ENCODE measurements around the gene CTNNA1. TPM values are rescaled to one million over a fixed set of nuclear protein-coding genes. Genes with fewer than 3 reads are reported as not detected.

CTNNA1 gene
- polyA plus RNA-seq, 1 of the 3 experiments (the other 2 are of a cell fraction) = 130 TPM

DNA sequence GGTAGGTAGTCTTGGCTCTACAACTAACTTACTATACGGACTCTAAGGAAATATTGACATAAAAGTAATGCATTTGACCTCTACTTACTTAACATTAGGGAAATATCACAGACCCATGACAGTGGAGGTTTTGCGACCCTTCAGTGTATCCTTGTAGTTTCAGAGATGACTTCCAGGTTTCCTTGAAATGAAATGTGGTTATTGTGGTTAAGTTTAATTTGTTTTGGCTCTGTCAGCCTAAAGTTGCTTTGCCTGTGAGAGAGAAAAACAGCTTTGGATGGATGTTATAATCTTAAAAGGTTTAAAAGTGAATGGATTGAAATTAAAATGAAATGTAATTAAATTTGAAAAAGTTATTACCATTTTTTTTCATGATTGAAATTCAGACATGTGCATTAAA lies 79.0 kb downstream of the CTNNA1 start (continued):
- TF ChIP-seq CTCF (IDR thresholded peaks at IDR 0.05) (no peak), YY1 (IDR thresholded peaks at IDR 0.05; ENCODE audit: low read depth) (no peak), IRF3 (IDR thresholded peaks at IDR 0.05; ENCODE audit: low read depth, low read length) (no peak)

DNA sequence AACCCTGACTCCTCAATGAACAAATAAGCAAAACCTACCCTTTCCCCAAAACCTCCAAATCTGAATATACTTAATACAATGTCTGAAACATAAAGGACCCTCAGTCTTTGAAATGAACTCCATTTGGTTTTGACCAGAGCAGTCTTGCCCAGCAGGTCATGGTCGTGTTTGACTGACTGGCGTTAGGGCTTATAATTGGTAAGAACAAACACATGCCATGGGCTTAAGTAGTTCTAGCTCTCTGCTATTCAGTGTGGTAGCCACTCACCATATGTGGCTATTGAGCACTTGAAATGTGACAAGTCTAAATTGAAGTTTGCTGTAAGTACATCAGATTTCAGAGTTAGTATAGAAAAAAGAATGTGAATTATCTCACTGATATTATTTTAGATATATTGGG lies 79.9 kb downstream of the CTNNA1 start:
- Histone ChIP-seq H3K9me3 (no peaks in the 10 kb centered on the region), H3K36me3 (replicated peaks in 1 of 2; ENCODE audit: control insufficient read depth in 1 of 2, insufficient read depth in 2 of 2, low read length in 1 of 2) (peaks cover 6 to 40% of the 10 kb centered on the region in 2 experiments), H2AFZ (ENCODE audit: low read depth) (no peak overlapping the region), H3K27ac (ENCODE audit: low read depth in 2 of 2, low read length in 1 of 2) (no peak overlapping the region), H4K20me1 (ENCODE audit: insufficient read depth) (peaks cover 74% of the 10 kb centered on the region), H3K4me2 (no peak overlapping the region), H3K4me1 (ENCODE audit: control insufficient read depth in 1 of 2, insufficient read depth in 2 of 2, low read depth in 1 of 2, low read length in 1 of 2) (peaks cover 0 to 8% of the 10 kb centered on the region in 2 experiments; a peak in 2 of 4 replicates), H3K9ac (no peak overlapping the region), H3K9me2 (no peaks in the 10 kb centered on the region), H3F3A (replicated peaks; ENCODE audit: insufficient read depth) (peaks cover 16% of the 10 kb centered on the region), H3K79me2 (ENCODE audit: insufficient read depth) (peaks cover 93% of the 10 kb centered on the region), H3K27me3 (ENCODE audit: insufficient read depth) (no peaks in the 10 kb centered on the region), H3K4me3 (ENCODE audit: low read depth in 2 of 2, low read length in 1 of 2) (no peak overlapping the region)
- no peak for DNase-seq
- no peak for TF ChIP-seq PBX3 (IDR thresholded peaks at IDR 0.05)
- TF ChIP-seq, protein P1, sequence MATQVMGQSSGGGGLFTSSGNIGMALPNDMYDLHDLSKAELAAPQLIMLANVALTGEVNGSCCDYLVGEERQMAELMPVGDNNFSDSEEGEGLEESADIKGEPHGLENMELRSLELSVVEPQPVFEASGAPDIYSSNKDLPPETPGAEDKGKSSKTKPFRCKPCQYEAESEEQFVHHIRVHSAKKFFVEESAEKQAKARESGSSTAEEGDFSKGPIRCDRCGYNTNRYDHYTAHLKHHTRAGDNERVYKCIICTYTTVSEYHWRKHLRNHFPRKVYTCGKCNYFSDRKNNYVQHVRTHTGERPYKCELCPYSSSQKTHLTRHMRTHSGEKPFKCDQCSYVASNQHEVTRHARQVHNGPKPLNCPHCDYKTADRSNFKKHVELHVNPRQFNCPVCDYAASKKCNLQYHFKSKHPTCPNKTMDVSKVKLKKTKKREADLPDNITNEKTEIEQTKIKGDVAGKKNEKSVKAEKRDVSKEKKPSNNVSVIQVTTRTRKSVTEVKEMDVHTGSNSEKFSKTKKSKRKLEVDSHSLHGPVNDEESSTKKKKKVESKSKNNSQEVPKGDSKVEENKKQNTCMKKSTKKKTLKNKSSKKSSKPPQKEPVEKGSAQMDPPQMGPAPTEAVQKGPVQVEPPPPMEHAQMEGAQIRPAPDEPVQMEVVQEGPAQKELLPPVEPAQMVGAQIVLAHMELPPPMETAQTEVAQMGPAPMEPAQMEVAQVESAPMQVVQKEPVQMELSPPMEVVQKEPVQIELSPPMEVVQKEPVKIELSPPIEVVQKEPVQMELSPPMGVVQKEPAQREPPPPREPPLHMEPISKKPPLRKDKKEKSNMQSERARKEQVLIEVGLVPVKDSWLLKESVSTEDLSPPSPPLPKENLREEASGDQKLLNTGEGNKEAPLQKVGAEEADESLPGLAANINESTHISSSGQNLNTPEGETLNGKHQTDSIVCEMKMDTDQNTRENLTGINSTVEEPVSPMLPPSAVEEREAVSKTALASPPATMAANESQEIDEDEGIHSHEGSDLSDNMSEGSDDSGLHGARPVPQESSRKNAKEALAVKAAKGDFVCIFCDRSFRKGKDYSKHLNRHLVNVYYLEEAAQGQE (IDR thresholded peaks at IDR 0.05; ENCODE audit: low read depth, low read length) = no peak
- TF ChIP-seq RXRA (IDR thresholded peaks at IDR 0.05; ENCODE audit: borderline replicate concordance, low read depth) = no peak
- no peak for TF ChIP-seq POLR2AphosphoS5 (IDR thresholded peaks at IDR 0.05; ENCODE audit: low read depth, low read length)
- TF ChIP-seq FOXM1 (IDR thresholded peaks at IDR 0.05; ENCODE audit: low read depth) = no peak
- no peak for TF ChIP-seq RAD21 (IDR thresholded peaks at IDR 0.05; ENCODE audit: low read length)
- no peak for TF ChIP-seq RCOR1 (IDR thresholded peaks at IDR 0.05; ENCODE audit: low read length)
- TF ChIP-seq USF1 (IDR thresholded peaks at IDR 0.05; ENCODE audit: borderline replicate concordance, low read depth) = no peak
- TF ChIP-seq, protein P2, sequence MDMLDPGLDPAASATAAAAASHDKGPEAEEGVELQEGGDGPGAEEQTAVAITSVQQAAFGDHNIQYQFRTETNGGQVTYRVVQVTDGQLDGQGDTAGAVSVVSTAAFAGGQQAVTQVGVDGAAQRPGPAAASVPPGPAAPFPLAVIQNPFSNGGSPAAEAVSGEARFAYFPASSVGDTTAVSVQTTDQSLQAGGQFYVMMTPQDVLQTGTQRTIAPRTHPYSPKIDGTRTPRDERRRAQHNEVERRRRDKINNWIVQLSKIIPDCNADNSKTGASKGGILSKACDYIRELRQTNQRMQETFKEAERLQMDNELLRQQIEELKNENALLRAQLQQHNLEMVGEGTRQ (IDR thresholded peaks at IDR 0.05; ENCODE audit: borderline replicate concordance, low read depth, low read length) = no peak
- TF ChIP-seq FOSL2 (IDR thresholded peaks at IDR 0.05; ENCODE audit: borderline replicate concordance, low read depth) = no peak
- no peak for TF ChIP-seq YY1 (IDR thresholded peaks at IDR 0.05; ENCODE audit: low read depth)
- ChIA-PET CTCF (interaction anchor here (3.2 kb wide), 1 partner anchor 8 kb away, joined by 22 read pairs; no protein-coding TSS in a partner anchor), POLR2A (no interaction called here)
- 93% methylated on average over 2 of the region's 2 CpGs for WGBS (ENCODE audit: low lambda C conversion rate)

Data from SK-N-SH (cell line).